Islet precursor cell (in vitro differentiated cells): ENCODE measurements around the gene ACTA2.
"Not testable (repeated sequence)": the region's sequence is repeated elsewhere in the genome, so short reads cannot be mapped to it uniquely, and the experiment has no call there.

Source experiments
- DNase-seq: peaks from one replicate; pipeline ENCODE4 v3.0.0-alpha.2; 2018

Gene ACTA2

GRCh38 chr10:88949051-88949450 is 3.5 kb downstream of the ACTA2 start:
- DNase-seq = no peak

GRCh38 chr10:88946965-88947590 is 5.5 kb downstream of the ACTA2 start:
- DNase-seq = no peak

- DNase-seq = peak; percentile 60
Measured at GRCh38 chr10:88946200-88946599, 6.4 kb downstream of the ACTA2 start.

- DNase-seq = no peak
Measured at GRCh38 chr10:88944813-88945212, 7.8 kb downstream of the ACTA2 start.

GRCh38 chr10:88943778-88944177 is 8.8 kb downstream of the ACTA2 start:
- no peak for DNase-seq

DNA sequence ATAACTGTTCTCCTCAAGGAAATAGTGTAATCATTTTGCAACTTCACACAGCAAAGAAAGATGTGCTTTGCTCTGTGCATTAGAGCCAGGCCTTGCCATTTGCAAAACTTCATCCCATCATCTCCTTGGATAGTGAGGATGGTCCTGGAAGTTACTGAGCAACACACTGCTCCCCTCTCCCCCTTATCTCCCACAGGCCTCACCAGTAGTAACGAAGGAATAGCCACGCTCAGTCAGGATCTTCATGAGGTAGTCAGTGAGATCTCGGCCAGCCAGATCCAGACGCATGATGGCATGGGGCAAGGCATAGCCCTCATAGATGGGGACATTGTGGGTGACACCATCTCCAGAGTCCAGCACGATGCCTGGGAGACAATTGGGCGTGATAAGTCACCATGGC is 11.5 kb downstream of the ACTA2 start:
- no peak for DNase-seq

DNA sequence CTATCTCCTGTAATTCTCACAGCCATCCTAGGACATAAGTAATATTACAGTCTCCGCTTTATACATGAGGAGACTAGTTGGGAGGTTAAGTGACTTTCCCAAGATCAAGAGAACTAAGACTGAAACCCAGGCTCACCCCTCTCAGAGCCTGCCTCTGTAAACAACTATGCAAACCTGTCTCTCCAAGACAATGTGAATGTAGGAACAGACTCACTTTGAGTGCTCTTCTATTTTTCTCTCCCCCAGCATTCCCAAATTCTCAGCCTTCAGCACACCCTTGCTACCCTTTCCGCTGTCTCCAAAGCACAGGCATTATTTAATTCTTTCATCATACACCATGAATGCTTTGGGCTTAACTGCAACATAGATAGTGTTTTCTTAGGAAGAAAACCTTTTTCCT is 13.6 kb downstream of the ACTA2 start:
- no peak for DNase-seq

GRCh38 chr10:88938039-88938438 is 14.5 kb downstream of the ACTA2 start:
- DNase-seq = no peak

GRCh38 chr10:88936656-88937055 is 15.9 kb downstream of the ACTA2 start:
- DNase-seq = no peak

- DNase-seq = peak; percentile 83
Measured at GRCh38 chr10:88934900-88935672, 17.5 kb downstream of the ACTA2 start.

DNA sequence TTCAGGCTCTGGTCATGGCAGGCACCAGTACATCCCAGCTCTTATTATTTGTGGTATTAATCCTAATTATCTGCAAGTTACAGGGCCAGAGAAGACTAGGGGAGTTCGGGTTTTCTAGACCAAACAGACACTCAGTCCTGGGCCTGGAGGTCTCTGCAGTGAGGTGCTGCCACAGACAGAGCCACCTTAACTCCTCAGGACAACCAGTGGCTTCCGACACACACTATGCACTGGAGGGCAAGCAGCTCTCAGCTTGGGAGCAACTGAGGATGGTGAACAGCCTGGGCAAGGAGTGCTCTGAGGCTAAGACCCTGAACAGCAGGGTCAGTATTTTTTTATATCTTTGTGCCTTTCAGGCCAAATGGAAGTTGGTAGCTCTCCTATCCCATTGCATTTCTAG is 19.0 kb downstream of the ACTA2 start:
- DNase-seq = no peak

DNA sequence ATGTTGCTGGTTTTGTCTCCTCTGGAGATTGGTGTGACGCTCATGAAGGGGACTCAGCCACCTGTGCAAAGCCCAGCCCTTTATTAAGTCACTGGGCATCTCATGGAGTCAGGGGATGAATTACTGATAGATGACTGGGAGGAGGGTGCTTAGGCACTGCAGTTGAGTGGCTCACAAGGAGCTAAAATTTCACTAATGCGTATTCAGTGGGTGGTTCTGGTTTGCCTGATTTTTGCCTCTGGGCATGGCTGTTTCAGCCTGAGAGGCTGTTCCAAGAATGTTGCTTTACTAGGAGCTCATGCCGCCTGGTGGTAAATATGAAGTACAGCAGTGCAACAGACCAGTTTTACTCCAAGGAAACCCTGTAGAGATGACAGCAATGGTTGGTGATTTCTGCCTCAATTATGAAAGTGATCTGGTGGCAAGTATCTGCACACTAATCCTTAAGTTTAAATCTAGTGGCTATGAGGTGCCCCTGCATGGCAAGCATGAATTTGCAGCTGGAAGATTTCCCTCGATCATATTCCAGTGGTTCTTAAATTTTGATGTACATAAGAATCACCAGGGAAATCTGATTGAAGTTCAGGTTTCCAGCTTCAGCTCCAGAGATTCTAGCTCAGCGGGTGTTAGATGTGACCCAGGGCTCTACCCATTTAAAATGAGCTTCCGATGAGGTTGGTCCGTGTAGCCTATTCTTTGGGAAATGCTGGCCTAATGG is 19.9 kb downstream of the ACTA2 start:
- DNase-seq = peak; percentile 94

DNA sequence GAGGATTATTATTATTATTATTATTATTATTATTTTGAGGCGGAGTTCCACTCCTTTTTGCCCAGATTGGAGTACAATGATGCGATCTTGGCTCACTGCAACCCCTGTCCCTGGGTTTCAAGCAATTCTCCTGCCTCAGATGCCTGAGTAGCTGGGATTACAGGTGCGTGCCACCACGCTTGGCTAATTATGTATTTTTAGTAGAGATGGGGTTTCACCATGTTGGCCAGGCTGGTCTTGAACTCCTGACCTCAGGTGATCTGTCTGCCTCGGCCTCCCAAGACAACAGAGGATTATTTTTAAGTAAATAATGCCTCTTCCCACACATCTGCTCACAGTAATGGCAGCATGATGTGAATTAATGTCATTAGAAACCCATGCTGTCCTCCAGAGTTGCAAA is 20.5 kb downstream of the ACTA2 start:
- not testable (repeated sequence) for DNase-seq

GRCh38 chr10:88931548-88931947 is 21.0 kb downstream of the ACTA2 start:
- no peak for DNase-seq

GRCh38 chr10:88928254-88928653 is 24.3 kb downstream of the ACTA2 start:
- no peak for DNase-seq

DNA sequence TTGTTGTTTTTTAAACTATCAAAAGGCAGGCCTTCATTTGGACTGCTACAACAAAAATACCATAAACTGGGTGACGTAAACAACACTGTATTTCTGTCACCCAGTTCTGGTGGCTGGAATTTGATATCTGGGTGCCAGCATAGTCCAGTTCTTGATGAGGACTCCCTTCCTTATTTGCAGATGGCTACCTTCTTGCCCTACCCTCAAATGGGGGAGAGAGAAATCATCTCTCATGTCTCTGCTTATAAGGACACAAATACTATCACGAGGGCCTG is 25.2 kb downstream of the ACTA2 start:
- no peak for DNase-seq

GRCh38 chr10:88926566-88927415 is 25.8 kb downstream of the ACTA2 start:
- DNase-seq = no peak

GRCh38 chr10:88923520-88923919 is 29.1 kb downstream of the ACTA2 start:
- DNase-seq = no peak

- DNase-seq = no peak
Measured at GRCh38 chr10:88922041-88922440, 30.5 kb downstream of the ACTA2 start.

- DNase-seq = peak; percentile 64
Measured at GRCh38 chr10:88920986-88921593, 31.5 kb downstream of the ACTA2 start.

GRCh38 chr10:88920198-88920597 is 32.4 kb downstream of the ACTA2 start:
- DNase-seq = no peak

DNA sequence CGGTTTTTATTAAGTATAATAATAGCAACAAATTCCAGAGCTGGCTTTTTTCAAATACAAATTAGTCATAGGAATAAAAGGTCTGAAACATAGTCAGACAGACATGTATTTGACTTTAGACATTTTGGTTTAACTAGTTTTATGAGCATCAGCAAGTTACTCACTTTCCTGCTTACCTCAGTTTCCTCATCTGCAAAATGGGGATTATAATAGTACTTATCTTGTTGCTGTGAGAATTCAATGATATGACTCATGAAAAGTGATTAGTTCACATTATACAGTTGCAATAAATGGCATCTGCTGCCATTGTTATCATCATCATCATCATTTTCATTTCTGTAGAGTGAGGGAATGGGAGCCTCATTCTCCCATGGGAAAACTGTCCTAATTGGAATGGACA is 33.5 kb downstream of the ACTA2 start:
- DNase-seq = no peak
